NCI-H1436 treated with DMSO at 0.1 percent for 48 hours (cell line): ENCODE results near the gene ABHD15.
A peak's percentile ranks its signal among the peaks of the same experiment; 100 is the strongest.

Experiments used
- DNase-seq: peaks from one replicate; lab custom pipeline; 2025; lab: John Stamatoyannopoulos, UW

Gene ABHD15

GRCh38 chr17:29582254-29582765 lies 15.5 kb upstream of the ABHD15 start:
- DNase-seq: no peak

- DNase-seq: peak; percentile 30
Measured at GRCh38 chr17:29581583-29582253, 14.9 kb upstream of the ABHD15 start.

GRCh38 chr17:29579866-29580771 lies 13.3 kb upstream of the ABHD15 start:
- peak; percentile 45 for DNase-seq

GRCh38 chr17:29578626-29579485 lies 12.0 kb upstream of the ABHD15 start:
- no peak for DNase-seq

GRCh38 chr17:29577385-29578211 lies 10.8 kb upstream of the ABHD15 start:
- DNase-seq: no peak

GRCh38 chr17:29577001-29577370 lies 10.1 kb upstream of the ABHD15 start:
- DNase-seq: no peak

GRCh38 chr17:29576214-29577000 lies 9.6 kb upstream of the ABHD15 start:
- no peak for DNase-seq

GRCh38 chr17:29575511-29576213 lies 8.8 kb upstream of the ABHD15 start:
- DNase-seq: no peak

GRCh38 chr17:29574732-29575510 lies 8.1 kb upstream of the ABHD15 start:
- no peak for DNase-seq

- no peak for DNase-seq
Measured at GRCh38 chr17:29573871-29574731, 7.3 kb upstream of the ABHD15 start.

- no peak for DNase-seq
Measured at GRCh38 chr17:29573558-29573869, 6.7 kb upstream of the ABHD15 start.

GRCh38 chr17:29572691-29573557 lies 6.1 kb upstream of the ABHD15 start:
- DNase-seq: no peak

- no peak for DNase-seq
Measured at GRCh38 chr17:29571883-29572681, 5.2 kb upstream of the ABHD15 start.

- DNase-seq: no peak
Measured at GRCh38 chr17:29571486-29571882, 4.6 kb upstream of the ABHD15 start.

GRCh38 chr17:29570521-29570920 lies 3.7 kb upstream of the ABHD15 start:
- no peak for DNase-seq

- no peak for DNase-seq
Measured at GRCh38 chr17:29569245-29569950, 2.6 kb upstream of the ABHD15 start.
